NT2/D1 (cell line): Measurements from ENCODE around the gene NPDC1.

Source experiments
- SUZ12 ChIP-seq: IDR thresholded peaks from 2 replicates; pipeline ENCODE4 v1.6.1; 2011; ENCODE audit not compliant: insufficient read length, insufficient read depth; ENCODE audit errors: extremely low read depth
- YY1 ChIP-seq: IDR thresholded peaks from 2 replicates; pipeline ENCODE4 v1.6.1; 2011; ENCODE audit not compliant: insufficient read length, insufficient read depth
- ZNF274 ChIP-seq: IDR thresholded peaks from 2 replicates; pipeline ENCODE4 v1.6.1; 2011; ENCODE audit warnings: mild to moderate bottlenecking, low read depth, low read length

DNA sequence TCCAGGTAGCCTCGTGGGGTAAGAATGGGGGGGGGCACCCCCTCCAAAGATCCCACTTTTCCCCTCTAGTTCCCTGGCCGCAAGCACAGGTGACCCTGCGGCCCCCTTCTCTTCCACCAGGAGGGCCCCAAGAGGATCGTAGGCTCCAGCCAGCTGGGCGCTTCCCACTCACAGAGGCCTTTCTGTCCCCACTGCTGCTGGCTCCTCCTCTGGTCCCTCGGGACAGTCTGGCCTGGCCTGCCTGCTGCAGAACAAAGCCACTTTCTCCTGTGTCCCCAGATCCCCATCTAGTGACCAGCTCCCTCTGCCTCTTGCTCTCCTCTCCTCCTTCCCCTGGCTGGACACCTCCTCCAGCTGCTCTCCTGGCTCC, 24.9 kb upstream of the NPDC1 start:
- no peak for TF ChIP-seq YY1
- no peak for TF ChIP-seq SUZ12
- TF ChIP-seq ZNF274 = no peak
